D341Med (cell line): Measurements from ENCODE around the gene SIK3.
A peak's percentile ranks its signal among the peaks of the same experiment; 100 is the strongest.
"Not testable (repeated sequence)": the region's sequence is repeated elsewhere in the genome, so short reads cannot be mapped to it uniquely, and the experiment has no call there.

Experiments used
- DNase-seq: peaks from one replicate; pipeline ENCODE4 v3.0.0; 2012; ENCODE audit warnings: low spot score

Gene SIK3

DNA sequence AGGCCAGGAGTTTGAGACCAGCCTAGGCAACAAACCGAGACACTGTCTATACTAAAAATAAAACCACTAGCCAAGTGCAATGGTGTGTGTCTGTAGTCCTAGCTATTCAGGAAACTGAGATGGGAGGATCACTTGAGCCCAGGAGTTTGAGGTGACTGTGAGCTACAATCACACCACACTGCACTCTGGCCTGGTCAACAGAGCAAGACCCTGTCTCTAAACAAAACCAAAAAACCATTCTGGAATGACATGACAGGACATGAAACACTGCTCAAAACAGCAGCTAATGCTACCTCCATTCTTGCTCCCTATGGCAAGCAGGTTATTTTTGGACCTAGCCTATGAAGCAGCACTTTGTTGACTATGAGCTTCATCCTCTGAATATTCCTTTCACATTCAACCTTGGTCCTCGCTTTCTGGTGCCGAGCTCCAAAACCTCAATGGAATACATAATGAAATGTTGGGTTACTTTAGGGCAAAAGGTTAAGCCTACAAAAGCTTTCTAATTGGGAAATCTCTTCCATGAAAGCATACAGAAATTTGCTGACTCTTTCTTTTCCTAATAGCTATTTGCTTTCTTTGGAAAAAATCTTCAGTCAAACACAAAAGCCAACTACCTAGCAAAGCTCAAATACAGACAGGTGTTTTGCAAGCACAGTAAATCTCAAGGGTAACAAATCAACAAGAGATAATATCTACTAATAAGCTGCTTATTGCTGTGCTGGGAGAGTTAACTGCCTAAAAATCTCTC is 21.1 kb downstream of the SIK3 start:
- DNase-seq, result peak; percentile 34

DNA sequence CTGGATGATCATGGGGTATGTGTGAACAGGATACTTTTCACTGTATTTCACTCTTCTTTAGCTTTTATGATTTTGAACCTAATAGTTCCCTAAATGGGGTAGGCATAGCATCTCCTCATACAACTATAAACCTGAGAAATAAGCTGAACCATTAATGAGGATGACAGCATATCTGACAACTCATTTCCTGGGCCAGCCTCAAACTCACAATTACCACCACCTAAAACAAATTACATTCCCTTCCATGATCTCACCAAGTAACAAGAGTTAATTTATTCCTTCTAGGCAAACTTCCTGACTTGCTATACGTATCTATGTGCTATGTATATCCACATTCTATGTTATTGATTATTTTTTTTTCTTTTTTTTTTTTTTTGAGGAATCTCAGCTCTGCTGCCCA is 23.0 kb downstream of the SIK3 start:
- no peak for DNase-seq

DNA sequence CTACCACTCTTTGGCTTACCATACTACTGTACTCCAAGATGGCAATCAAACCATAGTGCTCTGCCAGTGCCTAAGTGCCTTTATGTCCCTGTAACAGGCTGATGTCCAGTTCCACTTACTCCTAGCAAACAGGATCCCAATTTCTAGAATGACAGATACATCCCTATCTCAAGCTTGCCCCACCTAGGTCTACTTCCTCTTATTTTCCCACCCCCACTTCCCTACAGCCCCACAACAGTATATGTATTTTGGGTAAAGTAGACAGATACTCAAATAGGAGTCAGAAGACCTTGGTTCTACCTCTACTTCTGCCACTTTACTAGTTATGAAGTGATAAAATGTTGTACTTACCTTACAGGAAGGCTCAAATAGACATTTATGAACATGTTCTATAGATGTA is 24.1 kb downstream of the SIK3 start:
- DNase-seq, result no peak

DNA sequence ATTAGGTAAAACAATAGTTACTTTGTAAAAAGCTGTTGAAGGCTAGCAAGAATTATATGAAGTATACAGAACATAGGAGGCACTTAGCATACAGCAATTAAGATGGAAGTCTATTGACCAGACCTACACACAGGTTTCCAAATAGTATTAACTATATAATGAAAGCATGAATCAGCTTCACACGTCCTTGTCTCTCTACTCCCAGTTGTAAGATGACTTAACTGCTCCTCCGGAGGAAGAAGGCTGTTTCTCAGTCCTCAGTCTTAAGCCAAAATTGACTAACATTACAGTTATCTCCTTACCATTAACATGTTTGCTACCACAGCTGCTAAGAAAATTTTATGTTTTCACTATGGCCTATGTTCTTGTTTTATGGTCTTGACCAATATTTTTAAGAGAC is 24.7 kb downstream of the SIK3 start:
- no peak for DNase-seq

DNA sequence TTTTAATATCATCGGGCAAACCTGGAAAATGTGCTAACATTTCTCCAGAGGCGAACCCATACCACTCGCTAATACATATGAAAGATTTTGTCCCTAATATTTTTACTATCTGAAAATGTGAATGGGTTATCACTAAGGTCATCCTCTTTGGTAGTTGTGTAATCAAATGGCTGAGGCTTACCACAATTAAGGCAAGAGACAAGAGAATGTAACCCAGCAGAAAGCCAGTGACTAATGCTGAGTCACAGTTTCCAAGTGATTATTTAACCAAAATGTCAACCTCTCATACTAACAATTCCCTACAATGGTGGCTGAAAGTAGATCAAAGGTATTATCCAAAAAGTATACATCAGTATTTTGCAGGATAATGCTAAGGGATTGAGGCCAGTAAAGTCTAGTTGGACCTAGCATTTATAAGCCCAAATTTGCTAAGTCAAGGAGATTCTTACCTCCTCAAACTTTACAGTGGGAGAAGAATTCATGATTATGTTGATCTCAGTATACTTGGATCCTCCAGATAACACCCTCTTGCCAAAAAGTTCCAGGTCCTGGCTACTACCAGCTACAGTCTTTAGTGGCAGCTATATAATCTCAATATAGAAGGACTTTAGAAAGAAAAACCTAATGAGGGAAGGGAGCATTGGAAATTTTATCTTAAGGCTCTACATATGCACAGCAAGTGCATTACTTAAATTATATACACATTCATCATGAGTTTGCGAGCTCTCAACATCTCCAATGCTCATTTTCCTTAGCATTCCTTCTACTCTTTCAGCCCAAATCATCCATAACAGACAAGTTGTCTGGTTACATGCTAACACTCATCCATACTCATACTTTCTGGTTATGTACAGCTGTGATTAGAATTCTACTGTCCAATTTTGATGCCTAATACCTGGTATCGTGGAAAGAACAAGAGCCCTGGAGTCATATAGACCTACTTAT is 25.4 kb downstream of the SIK3 start:
- DNase-seq, result no peak

DNA sequence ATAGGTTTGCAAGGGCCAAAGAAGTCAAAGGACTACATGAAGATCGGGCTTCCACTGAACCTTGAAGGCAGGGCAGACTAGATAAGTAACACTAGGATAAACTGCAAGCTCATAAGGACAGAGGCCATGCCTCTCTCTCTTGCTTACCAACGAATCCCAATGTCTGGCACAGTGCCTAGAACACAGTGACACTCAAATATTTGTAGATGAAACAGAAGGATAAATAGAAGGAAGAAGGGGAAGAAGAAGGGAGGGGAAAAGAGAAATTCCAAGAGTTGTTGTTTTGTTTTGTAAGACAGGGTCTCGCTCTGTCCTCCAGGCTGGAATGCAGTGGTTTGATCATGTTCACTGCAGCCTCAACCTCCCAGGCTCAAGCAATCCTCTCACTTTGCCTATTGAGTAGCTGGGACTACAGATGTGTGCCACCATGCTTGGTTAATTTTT is 26.9 kb downstream of the SIK3 start:
- DNase-seq, result no peak

DNA sequence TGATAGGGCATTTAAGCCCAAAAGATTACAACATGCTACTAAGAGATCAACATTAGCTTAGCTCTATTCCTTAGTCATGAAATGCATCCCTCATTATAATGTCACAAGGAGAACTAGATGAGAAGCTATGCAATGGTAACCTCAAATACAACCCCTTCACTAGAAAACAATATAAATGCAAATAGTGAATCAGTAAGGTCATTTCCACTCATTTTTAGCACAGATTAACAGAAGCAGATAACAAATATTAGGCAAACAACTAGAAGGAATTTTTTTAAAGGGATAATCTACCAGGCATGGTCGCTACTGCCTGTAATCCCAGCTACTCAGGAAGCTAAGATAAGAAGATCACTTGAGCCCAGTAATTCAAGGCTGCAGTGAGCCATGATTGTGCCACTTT is 28.2 kb downstream of the SIK3 start:
- DNase-seq, result no peak

DNA sequence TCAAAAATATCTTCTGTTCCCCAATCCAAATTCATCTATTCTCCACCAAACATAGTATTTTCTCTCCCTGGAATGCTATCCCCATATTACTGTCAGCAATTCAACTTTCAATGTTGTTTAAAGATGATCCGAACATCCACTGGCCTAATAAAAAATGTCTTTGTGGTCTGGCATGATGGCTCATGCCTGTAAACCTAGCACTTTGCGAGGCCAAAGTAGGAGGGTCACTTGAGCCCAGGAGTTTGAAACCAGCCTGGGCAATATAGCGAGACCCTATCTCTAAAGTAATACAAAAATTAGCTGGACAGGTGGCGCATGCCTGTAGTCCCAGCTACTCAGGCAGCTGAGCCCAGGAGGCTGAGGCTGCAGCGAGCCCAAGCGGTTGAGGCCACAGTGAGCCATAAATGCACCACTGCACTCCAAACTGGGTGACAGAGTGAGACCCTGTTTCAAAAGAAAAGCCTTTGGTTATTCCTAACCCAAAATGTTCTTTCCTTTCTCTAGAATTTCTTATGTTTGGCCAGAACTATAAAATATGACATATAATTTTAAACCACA is 29.8 kb downstream of the SIK3 start:
- DNase-seq, result no peak

DNA sequence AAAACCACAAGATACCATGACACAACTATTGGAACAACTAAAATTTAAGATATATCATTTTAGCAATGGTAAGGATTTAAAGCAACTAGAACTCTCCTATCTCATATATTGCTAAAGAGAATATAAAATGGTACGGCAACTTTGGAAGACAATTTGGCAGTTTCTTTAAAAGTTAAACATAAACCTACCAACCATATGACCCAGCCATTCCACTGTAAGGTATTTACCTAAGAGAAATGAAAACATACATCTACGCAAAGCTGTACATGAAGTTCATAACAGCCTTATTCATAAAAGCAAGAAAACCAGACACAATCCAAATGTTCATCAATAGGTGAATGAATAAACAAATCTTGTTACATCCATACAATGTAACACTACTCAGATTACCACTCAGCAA is 31.3 kb downstream of the SIK3 start:
- no peak for DNase-seq

DNA sequence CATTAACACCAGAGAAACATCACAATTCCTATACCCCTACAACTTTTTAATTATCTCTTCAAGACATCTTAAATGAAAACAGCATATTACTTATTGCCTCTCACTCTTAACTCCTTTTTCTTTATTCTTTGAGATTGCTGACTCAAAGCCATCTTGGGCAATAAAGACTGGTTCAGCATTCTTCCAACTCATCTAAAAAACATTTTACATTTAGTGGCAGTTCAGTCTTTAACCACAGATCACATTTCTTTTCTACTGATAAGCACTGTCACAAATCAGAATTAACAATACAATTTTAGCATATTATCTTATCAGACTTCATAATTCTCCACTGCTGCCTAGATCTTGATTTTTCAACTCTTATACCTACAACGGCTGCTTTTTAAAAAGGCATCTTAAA is 34.0 kb downstream of the SIK3 start:
- no peak for DNase-seq

DNA sequence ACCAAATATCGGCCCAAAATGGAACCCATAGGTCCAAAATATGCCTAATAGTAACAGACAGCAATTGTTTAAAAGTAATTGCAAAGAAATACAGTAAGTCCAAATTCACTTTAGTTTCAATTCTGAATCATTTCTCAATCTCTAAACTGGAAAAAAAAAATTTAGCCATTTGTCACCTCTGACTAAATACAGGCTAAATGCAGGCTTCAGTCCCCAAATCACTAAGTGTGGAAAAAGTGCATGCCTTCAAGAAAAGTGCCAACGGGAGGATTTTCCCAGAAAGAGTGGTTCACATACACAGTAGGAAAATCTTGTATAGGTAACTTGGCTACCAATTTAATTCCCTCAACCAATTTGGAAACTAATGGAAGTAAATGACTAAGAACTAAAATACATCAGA is 35.7 kb downstream of the SIK3 start:
- no peak for DNase-seq

DNA sequence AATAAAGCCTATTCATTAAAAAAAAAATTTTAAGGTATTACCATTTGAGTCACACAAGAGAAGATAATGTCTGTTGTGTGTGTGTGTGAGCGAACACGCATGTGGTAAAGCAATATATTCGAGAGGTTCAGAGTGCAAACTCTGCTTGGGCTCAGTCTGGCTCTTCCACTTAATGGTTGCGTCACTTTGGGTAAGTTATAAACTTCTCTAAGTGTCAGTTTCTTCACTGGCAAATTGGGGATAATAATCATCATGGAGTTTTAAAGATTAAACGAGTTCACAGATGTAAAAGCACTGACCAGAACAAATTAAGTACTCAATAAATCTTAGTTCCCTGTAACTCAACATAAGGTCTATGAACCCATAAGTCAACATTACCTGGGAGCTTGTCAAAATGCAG is 37.0 kb downstream of the SIK3 start:
- DNase-seq, result no peak

DNA sequence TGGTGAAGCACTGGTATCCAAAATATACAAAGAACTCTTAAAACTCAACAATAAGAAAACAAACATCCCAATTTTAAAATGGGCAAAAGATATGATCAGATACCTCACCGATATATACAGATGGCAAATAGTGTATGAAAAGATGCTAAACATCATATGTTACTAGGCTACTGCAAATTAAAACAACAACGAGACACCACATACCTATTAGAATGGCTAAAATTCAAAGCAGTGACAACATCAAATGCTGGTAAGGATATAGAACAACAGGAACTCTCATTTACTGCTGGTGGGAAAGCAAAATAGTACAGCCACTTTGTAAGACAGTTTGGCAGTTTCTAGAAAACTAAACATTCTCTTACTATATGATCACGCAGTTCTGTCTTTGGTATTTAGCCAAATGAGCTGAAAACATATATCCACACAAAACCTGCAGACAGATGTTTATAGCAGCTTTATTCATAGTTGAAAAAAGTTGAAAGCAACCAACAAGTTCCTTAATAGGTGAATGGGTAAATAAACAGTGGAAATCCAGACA is 38.5 kb downstream of the SIK3 start:
- no peak for DNase-seq

DNA sequence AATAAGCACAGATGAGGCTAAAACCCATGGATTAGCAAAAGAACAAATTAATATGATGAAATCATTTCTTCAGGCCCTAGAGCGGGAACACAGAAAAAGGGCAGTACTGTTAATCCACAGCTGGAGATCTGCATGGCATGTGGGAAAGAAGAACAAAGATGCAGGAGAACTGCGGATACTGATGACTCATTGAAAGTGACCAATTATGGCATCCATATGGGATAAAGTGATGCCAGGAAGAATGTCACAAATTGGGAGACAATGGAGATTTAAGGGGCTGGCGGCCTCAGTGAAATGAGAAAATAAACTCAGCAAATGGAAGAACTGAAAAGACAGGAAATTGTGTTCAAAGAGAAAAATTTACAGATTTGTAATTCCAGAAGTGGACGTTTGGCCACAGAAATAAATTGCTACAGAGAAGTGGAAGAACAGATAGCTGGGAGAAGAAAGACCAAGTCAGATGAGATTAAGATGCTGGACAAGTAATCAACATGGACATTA is 39.4 kb downstream of the SIK3 start:
- DNase-seq, result no peak

DNA sequence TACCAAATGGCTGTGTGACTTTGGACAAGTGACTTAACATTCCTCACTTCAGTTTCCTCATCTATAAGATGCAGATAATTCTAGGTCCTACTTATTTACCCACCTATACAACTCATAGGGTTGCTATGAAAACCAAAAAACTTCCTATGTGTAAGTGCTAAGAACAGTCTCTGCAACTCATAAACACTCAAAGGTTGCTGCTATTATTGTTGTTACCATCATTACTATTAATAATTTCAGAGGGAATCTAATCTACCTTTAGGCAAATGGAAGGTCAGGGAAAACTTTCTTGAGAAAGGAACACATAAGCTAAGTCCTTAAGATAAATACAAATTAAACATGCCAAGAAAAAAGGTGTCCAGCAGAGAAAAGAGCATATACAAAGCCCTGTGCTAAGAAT is 40.5 kb downstream of the SIK3 start:
- no peak for DNase-seq

DNA sequence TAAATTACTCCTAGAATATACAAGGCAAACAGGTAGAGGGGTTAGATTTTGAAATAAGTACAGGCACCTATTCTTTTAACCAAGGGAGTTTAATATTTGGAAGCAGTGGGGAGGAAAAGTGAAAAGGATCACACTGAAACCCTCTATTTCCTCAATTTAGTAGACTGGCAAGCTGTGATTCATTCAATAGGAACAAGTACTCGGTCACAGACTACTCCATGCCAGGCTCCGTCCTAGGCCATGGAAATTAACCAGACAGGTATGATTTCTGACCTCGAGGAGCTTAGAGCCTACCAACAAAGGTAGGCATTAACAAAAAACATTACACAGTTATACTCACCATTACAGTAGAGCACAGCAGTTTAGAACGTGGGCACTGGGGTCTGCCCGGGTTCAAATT is 40.9 kb downstream of the SIK3 start:
- DNase-seq, result no peak

DNA sequence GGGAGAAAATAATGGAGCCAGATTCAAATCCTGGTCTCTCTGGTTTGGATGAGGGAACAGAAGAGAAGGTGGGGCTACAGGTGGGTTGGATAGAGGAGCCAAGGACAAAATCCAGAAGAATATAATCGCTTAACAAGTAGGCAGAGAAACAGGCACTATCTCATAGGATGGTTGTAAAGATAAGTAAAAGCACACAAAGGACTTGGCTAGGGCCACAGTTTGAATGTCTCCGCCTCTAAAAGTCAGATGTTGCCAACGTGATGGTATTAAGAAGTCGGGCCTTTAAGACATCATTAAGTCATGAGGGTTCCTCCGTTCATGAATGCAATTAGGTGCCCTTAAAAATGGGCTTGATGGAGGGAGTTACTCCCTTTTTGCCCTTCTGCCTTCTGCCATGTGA is 42.8 kb downstream of the SIK3 start:
- DNase-seq, result no peak

DNA sequence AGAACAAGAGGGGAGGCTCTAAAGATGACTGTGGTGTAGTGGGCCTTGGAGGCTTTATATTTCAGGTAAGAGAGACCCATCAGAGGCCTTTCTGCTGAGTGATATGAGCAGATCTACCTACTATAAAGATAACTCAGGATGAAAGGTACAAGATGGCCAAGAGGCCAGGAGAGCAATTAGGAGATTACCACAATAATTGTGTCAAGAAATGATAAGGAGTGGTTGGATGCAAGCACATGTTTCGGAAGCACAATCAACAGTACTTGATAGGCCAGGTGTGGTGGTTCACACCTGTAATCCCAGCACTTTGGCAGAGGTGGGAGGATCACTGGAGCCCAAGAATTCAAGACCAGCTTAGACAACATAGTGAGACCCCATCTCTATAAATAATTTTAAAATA is 43.8 kb downstream of the SIK3 start:
- no peak for DNase-seq

DNA sequence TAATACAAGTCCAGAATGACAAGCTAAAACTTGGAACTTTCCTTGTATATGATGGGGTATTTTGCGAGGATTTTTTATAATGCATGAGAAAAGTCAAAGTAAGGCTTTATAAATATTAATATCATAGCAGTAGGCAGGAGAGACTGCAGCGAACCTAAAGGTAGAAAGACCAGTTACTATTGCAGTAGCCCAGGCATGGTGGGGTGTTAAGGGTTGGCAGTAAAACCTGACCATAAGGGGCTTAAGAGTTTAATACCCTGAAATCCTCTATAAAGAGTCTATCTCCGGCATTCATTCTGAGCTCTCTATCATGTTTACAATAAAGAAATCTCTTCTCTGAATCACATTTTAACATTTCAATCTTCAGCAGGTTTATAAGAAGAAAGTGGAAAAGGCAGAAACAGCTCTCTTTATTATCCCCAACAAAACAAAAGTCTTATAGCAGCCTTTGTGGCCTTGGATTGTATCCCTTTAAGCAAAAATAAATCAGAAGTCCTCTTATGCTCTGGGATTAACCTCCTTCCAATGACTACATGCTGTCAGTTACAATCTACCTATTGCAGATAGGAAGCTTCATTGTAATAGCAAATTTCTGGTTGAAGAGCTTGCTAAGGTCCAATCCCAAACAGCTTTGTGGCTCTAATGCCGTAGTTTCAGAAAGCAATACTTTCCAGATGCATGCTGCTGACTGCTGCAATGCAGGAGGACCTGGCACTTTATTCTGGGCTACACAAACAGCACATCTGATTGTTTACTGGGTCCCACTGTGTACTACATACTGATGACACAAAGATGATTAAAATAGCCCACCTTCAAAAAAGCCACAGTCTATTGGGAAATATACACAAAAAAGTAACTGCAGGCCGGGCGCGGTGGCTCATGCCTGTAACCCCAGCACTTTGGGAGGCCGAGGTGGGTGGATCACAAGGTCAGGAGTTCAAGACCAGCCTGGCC is 45.8 kb downstream of the SIK3 start:
- DNase-seq, result peak; percentile 64

DNA sequence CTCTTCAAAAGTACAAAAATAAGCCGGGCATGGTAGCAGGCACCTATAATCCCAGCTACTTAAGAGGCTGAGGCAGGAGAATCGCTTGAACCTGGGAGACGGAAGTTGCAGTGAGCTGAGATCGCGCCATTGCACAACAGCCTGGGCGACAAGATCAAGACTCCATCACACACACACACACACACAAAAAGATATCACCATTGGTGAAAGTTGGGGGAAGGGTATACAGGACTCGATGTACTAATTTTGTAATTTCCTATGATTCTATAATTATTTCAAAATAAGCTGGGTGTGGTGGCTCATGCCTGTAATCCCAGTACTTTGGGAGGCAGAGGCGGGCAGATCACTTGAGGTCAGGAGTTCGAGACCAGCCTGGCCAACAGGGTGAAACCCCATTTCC is 48.1 kb downstream of the SIK3 start:
- not testable (repeated sequence) for DNase-seq

DNA sequence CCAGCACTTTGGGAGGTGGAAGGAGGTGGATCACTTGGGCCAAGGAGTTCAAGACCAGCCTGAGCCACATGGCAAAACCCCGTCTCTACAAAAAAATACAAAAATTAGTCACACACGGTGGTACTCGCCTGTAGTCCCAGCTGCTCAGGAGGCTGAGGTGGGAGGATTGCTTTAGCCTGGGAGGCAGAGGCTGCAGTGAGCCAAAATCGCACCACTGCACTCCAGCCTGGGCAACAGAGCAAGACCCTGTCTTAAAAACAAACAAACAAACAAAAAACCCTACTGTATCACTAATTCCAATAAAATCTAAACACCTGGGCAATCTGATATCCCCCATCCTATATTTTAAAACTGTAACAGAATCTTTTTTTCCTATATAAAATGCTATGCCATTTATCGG is 51.6 kb downstream of the SIK3 start:
- DNase-seq, result not testable (repeated sequence)
